Calu3 (cell line): ENCODE data around the gene OR2T34. TPM values are rescaled to one million over a fixed set of nuclear protein-coding genes. Genes with fewer than 3 reads are reported as not detected.

ENCODE experiments used
- BruUV-seq: library from RNA; stranded (reverse); fragments of 400-500 nt; replicated peaks from 2 replicates; lab custom pipeline; 2021; lab: Mats Ljungman, UMichigan
- CTCF ChIA-PET: fragments of 300-600 bp; sonication (Branson Sonifier 250); formaldehyde crosslinking; loops from one replicate; lab custom pipeline; 2022; ENCODE audit warnings: antibody characterized with exemption; lab: Charles Lee
- DNase-seq: peaks from one replicate; pipeline ENCODE4 v3.0.0; 2022
- H3K27ac Mint-ChIP-seq: one replicate; pipeline ENCODE4 v1.8.0; 2022; ENCODE audit warnings: mixed read lengths; ENCODE audit not compliant: unreplicated experiment
- H3K27me3 Mint-ChIP-seq: one replicate; pipeline ENCODE4 v1.8.0; 2022; ENCODE audit warnings: mixed read lengths; ENCODE audit not compliant: unreplicated experiment
- H3K36me3 Mint-ChIP-seq: one replicate; pipeline ENCODE4 v1.8.0; 2022; ENCODE audit warnings: mild to moderate bottlenecking, moderate library complexity, mixed read lengths; ENCODE audit not compliant: insufficient read depth, unreplicated experiment
- H3K4me1 Mint-ChIP-seq: one replicate; pipeline ENCODE4 v1.8.0; 2022; ENCODE audit warnings: mild to moderate bottlenecking, low read depth, mixed read lengths; ENCODE audit not compliant: unreplicated experiment
- H3K4me3 Mint-ChIP-seq: one replicate; pipeline ENCODE4 v1.8.0; 2022; ENCODE audit warnings: mild to moderate bottlenecking, low read depth, moderate library complexity, mixed read lengths; ENCODE audit not compliant: unreplicated experiment
- H3K9me3 Mint-ChIP-seq: one replicate; pipeline ENCODE4 v1.8.0; 2022; ENCODE audit warnings: low read depth, mixed read lengths; ENCODE audit not compliant: unreplicated experiment
- intact Hi-C: fragments of 100-400 bp; cut with micrococcal nuclease; formaldehyde crosslinking; loops from one replicate; pipeline ENCODE4 v1.10.0; 2022; ENCODE audit not compliant: unreplicated experiment
- total RNA-seq: library from RNA; stranded (reverse); gene quantifications from 2 replicates; pipeline ENCODE4 v1.2.3, GENCODE V29; 2022
- TF ChIP-seq, protein P1 (sequence below): fragments of 200-600 bp; IDR thresholded peaks from one replicate; pipeline ENCODE4 v1.8.0; 2022; ENCODE audit warnings: antibody characterized with exemption; ENCODE audit not compliant: unreplicated experiment

Gene OR2T34
- total RNA-seq, 1 experiment from 2014 or later = not detected

DNA sequence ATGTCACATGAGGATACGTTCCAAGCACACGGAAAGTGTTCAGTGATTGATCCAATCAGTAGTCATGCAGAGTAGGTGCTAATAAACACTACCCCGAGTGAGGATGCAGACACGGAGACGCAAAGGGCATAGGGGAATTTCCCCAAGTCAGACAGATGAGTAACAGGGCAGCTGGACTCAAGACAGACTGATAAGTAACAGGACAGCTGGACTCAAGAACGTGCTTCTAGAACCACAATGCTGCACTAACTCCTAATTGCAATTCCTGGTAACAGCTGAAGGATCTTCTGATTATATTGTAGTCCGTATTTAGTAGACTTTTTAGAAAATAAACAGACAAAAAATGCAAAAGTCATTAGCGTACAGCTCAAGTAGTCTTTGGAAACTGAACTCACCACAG, 24.8 kb upstream of the OR2T34 start:
- BruUV-seq = no TSS peak
- no peak overlapping the region for H3K4me3 Mint-ChIP-seq
- H3K4me1 Mint-ChIP-seq = no peaks in the 10 kb centered on the region
- CTCF ChIA-PET = no interaction called here
- no peak for DNase-seq
- H3K27ac Mint-ChIP-seq = no peak overlapping the region
- H3K9me3 Mint-ChIP-seq = peaks cover 18% of the 10 kb centered on the region
- intact Hi-C loops = no loop called here
- TF ChIP-seq, protein P1, sequence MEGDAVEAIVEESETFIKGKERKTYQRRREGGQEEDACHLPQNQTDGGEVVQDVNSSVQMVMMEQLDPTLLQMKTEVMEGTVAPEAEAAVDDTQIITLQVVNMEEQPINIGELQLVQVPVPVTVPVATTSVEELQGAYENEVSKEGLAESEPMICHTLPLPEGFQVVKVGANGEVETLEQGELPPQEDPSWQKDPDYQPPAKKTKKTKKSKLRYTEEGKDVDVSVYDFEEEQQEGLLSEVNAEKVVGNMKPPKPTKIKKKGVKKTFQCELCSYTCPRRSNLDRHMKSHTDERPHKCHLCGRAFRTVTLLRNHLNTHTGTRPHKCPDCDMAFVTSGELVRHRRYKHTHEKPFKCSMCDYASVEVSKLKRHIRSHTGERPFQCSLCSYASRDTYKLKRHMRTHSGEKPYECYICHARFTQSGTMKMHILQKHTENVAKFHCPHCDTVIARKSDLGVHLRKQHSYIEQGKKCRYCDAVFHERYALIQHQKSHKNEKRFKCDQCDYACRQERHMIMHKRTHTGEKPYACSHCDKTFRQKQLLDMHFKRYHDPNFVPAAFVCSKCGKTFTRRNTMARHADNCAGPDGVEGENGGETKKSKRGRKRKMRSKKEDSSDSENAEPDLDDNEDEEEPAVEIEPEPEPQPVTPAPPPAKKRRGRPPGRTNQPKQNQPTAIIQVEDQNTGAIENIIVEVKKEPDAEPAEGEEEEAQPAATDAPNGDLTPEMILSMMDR = no peak
- H3K27me3 Mint-ChIP-seq = no peaks in the 10 kb centered on the region
- H3K36me3 Mint-ChIP-seq = no peaks in the 10 kb centered on the region

DNA sequence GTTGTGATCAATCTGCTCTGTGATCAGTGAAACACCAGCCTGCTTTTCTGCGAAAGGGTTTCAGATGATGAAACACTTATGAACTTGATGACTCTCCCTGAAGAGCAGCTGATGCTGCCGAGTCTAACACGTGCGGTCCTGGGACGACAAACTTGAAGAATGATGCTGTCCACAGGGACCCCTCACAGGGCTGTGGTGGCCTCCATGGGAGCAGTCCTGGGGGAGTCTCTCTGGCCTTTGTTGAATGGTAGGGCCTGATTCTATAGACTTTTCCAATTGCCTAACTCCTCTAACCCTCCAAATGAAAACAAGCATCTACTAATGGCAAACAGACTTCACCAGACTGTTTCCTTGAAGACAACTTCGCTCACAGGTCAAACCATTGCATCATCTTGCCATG, 23.0 kb upstream of the OR2T34 start, which contains the start of gene OR2T10:
Gene OR2T10 (minus strand): TSS at position 112 of the 400 bp plus-strand sequence. CDS start 3,932 bp downstream, outside the sequence.
- intact Hi-C loops = no loop called here
- BruUV-seq = no TSS peak

DNA sequence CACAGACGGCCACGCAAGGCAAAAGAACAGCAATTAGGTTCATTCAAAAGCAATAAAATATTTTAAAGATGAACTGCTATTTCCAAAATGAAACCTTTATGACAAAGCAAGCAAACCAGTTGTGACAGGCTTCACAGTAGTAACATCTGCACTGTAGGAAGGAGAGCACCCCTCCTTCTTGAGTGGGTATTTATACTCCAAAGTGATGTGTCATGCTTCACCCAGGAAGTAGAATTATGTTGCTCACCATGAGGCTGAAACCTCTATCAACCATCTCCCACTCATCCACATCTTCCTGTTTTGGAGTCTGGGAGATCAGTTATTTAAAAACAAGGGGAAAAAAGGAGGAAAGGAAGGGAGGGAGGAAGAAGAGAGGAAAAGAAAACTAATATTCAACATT, 22.1 kb upstream of the OR2T34 start:
- TF ChIP-seq, protein P1 = no peak
- Mint-ChIP-seq H3K9me3 (peaks cover 19% of the 10 kb centered on the region), H3K27ac (no peak overlapping the region), H3K4me1 (no peaks in the 10 kb centered on the region), H3K4me3 (no peak overlapping the region), H3K27me3 (no peaks in the 10 kb centered on the region), H3K36me3 (no peaks in the 10 kb centered on the region)
- BruUV-seq = no TSS peak
- CTCF ChIA-PET = no interaction called here
- intact Hi-C loops = no loop called here
- DNase-seq = no peak

More for the DNA sequence above, 23.0 kb upstream of the OR2T34 start, which contains the start of gene OR2T10:
- Mint-ChIP-seq H3K36me3 (no peaks in the 10 kb centered on the region), H3K27me3 (no peaks in the 10 kb centered on the region), H3K4me3 (no peak within 1 kb of the TSS), H3K27ac (no peak within 1 kb of the TSS), H3K9me3 (peaks cover 22% of the 10 kb centered on the region), H3K4me1 (no peaks in the 10 kb centered on the region)
- DNase-seq = no peak
- TF ChIP-seq, protein P1 = no peak
- CTCF ChIA-PET = no interaction called here

DNA sequence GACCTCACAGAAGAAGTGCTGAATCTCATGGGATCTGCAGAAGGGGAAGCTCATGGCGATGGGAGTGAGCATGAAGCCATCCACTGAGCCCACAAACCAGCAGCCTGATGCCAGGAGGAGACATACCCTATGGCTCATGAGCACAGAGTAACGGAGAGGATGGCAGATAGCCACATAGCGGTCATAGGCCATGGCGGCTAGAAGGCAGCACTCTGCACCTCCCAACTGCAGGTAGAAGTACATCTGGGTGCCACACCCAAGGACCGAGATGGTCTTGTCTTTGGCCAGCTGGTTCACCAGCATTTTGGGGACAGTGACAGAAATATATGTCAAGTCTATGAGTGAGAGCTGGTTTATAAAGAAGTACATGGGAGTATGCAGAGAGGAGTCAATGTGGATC, 18.7 kb upstream of the OR2T34 start:
- no peak overlapping the region for H3K27ac Mint-ChIP-seq
- no TSS peak for BruUV-seq
- H3K4me3 Mint-ChIP-seq = no peak overlapping the region
- peaks cover 19% of the 10 kb centered on the region for H3K9me3 Mint-ChIP-seq
- TF ChIP-seq, protein P1 = no peak
- no peaks in the 10 kb centered on the region for H3K27me3 Mint-ChIP-seq
- DNase-seq = no peak
- H3K4me1 Mint-ChIP-seq = no peaks in the 10 kb centered on the region
- no peaks in the 10 kb centered on the region for H3K36me3 Mint-ChIP-seq
- intact Hi-C loops = no loop called here
- CTCF ChIA-PET = no interaction called here
